Upper lobe of left lung (tissue), 6 donors: ENCODE data around the gene GALR3. TPM values are rescaled to one million over a fixed set of nuclear protein-coding genes. Genes with fewer than 3 reads are reported as not detected.
A peak's percentile ranks its signal among the peaks of the same experiment; 100 is the strongest.

Experiments
- ATAC-seq, 2 donors: fragments of 200-7000 bp; cut with Tn5 transposase; one replicate each; pipeline ENCODE4 v1.9.1; 2022; ENCODE audit warnings: mild to moderate bottlenecking in 2 of 2, moderate library complexity in 2 of 2; ENCODE audit not compliant: low FRiP score in 2 of 2
- DNase-seq, 2 donors: peaks; one replicate each; pipeline ENCODE4 v3.0.0-alpha.2; 2019 to 2020
- H3K27ac ChIP-seq, 4 donors: fragments of 200-600 bp; sonication (generic); one replicate each; pipeline ENCODE4 v1.5.1; 2016 to 2019
- H3K27me3 ChIP-seq, 4 donors: fragments of 200-600 bp; sonication (generic); one replicate each; pipeline ENCODE4 v1.5.1; 2017 to 2019
- H3K36me3 ChIP-seq, 4 donors: fragments of 200-600 bp; sonication (generic); one replicate each; pipeline ENCODE4 v1.5.1; 2016 to 2019
- H3K4me1 ChIP-seq, 4 donors: fragments of 200-600 bp; sonication (generic); one replicate each; pipeline ENCODE4 v1.5.1; 2018 to 2019
- H3K4me3 ChIP-seq, 4 donors: fragments of 200-600 bp; sonication (generic); one replicate each; pipeline ENCODE4 v1.5.1; 2017 to 2019; ENCODE audit warnings: mild to moderate bottlenecking in 2 of 4, moderate library complexity in 1 of 4
- H3K9me3 ChIP-seq, 4 donors: fragments of 200-600 bp; sonication (generic); one replicate each; pipeline ENCODE4 v1.5.1; 2018 to 2019
- EP300 ChIP-seq, 4 donors: sonication (generic); formaldehyde crosslinking; IDR thresholded peaks; one replicate each; pipeline ENCODE4 v1.5.1; 2017; ENCODE audit warnings: antibody characterized with exemption in 4 of 4, control low read depth in 2 of 4
- POLR2A ChIP-seq, 4 donors: fragments of 450-650 bp; IDR thresholded peaks; one replicate each; pipeline ENCODE4 v1.5.1; 2016 to 2017; ENCODE audit warnings: antibody characterized with exemption in 4 of 4, mild to moderate bottlenecking in 2 of 4
- POLR2AphosphoS5 ChIP-seq, 2 donors: sonication (generic); formaldehyde crosslinking; IDR thresholded peaks; one replicate each; pipeline ENCODE4 v1.5.1; 2017; ENCODE audit warnings: antibody characterized with exemption in 2 of 2
- WGBS, 2 donors: methylation state at CpG; one replicate each; pipeline ENCODE4 v1.1.5; 2017 to 2018; 5-methylcytosine and 5-hydroxymethylcytosine counted together
- total RNA-seq, 6 donors: library from RNA; depleted of rRNA in 4 of 6; stranded (reverse); fragments of >200 nt in 4 of 6; gene quantifications; one replicate each; pipeline versions ENCODE4 v1.1.0 to v1.2.1, GENCODE V29; 2016 to 2021
- TF ChIP-seq, protein P1 (sequence below), 6 experiments: fragments of 450-650 bp in 4 of 6; fragments of 200-600 bp in 2 of 6; sonication (generic) in 2 of 6; IDR thresholded peaks; one replicate each; pipeline ENCODE4 v1.5.1; 2016 to 2019; ENCODE audit warnings: antibody characterized with exemption in 6 of 6
- donor health status: DM: no; HTN: no; CAD: no; lungs with moderate emphysema.
- donor health status: DM: no; HTN: yes; CAD: no; lungs with severe emphysema.

GALR3 gene
- total RNA-seq, 6 donors from 2014 or later, result not detected

- DNase-seq (no peak), ATAC-seq (no peak)
- Histone ChIP-seq H3K36me3 (no peaks in the 10 kb centered on the region), H3K27me3 (no peaks in the 10 kb centered on the region), H3K4me3 (peak overlapping the region; percentile 6 to 62 (median 60)), H3K9me3 (no peaks in the 10 kb centered on the region), H3K4me1 (peaks cover 28 to 48% (median 34%) of the 10 kb centered on the region in 4 donors), H3K27ac (peak overlapping the region in 3 of 4 donors; percentile 52 to 75 (median 70))
- TF ChIP-seq EP300 (IDR thresholded peaks at IDR 0.05) (no peak), POLR2AphosphoS5 (IDR thresholded peaks at IDR 0.05) (no peak), POLR2A (IDR thresholded peaks at IDR 0.05) (no peak)
- TF ChIP-seq, protein P1, sequence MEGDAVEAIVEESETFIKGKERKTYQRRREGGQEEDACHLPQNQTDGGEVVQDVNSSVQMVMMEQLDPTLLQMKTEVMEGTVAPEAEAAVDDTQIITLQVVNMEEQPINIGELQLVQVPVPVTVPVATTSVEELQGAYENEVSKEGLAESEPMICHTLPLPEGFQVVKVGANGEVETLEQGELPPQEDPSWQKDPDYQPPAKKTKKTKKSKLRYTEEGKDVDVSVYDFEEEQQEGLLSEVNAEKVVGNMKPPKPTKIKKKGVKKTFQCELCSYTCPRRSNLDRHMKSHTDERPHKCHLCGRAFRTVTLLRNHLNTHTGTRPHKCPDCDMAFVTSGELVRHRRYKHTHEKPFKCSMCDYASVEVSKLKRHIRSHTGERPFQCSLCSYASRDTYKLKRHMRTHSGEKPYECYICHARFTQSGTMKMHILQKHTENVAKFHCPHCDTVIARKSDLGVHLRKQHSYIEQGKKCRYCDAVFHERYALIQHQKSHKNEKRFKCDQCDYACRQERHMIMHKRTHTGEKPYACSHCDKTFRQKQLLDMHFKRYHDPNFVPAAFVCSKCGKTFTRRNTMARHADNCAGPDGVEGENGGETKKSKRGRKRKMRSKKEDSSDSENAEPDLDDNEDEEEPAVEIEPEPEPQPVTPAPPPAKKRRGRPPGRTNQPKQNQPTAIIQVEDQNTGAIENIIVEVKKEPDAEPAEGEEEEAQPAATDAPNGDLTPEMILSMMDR (IDR thresholded peaks at IDR 0.05), result peak in 1 of 6 experiments; percentile 9
- 7 to 8% methylated on average over 12 to 13 of the region's 13 CpGs for WGBS, 2 donors
These were observed 21.3 kb upstream of the GALR3 start for GRCh38 chr22:37801946-37802309.

DNA sequence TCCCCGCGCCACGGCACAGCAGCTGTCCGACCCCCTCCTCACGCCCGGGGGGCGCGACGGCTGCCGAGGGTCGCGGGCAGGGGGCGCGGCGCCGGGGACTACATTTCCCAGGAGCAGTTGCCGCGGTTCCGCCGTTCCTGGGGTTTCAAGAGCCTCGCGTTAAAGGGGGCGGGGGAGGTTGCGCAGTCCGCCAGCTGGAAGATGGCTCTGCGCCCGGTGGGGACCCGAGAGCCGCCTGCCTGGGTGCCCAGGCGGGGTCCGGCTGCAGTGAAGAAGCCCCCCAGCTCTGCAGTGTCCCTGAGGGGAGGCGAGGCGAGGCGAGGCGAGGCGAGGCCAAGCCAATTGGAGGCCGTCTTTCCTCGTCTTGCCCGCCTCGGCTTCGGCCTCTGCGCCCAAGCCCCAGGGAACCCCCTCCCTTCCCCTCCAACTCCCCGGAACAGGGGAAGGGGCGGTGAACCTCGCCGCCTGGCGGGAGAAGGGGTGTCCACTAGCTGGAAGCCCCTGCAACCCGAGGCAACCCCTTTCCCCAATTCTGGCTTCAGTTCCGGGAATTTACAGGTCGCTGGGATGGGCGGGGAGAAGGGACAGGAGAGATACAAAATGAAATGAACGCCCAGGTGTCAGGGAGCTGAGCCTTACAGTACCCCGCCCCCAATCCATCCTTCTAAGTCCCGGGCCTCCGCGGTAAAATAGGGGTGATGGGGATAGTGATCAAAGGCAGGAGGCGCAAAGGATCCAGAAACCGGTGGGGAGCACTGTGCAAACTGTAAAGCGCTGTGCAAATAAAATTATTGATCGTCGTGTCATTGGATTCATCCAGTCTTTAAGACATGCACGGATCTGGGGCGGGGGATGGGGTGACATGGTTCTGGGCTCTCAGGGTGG lies 20.6 kb upstream of the GALR3 start:
- ATAC-seq (peak in 1 of 2 donors; percentile 51), DNase-seq (peak; percentile 73 to 90)
- Histone ChIP-seq H3K27me3 (no peaks in the 10 kb centered on the region), H3K27ac (peak overlapping the region in 3 of 4 donors; percentile 52 to 75 (median 70)), H3K4me1 (peaks cover 31 to 55% (median 40%) of the 10 kb centered on the region in 4 donors), H3K4me3 (peak overlapping the region; percentile 6 to 62 (median 60)), H3K36me3 (no peaks in the 10 kb centered on the region), H3K9me3 (no peaks in the 10 kb centered on the region)
- TF ChIP-seq EP300 (IDR thresholded peaks at IDR 0.05), result no peak
- TF ChIP-seq, protein P1 (IDR thresholded peaks at IDR 0.05), result no peak
- TF ChIP-seq POLR2AphosphoS5 (IDR thresholded peaks at IDR 0.05), result peak in 1 of 2 donors; percentile 36
- TF ChIP-seq POLR2A (IDR thresholded peaks at IDR 0.05), result peak in 1 of 4 donors; percentile 74
- 3 to 14% methylated on average over 17 to 39 of the region's 63 CpGs for WGBS, 2 donors

- Histone ChIP-seq H3K4me3 (peak overlapping the region in 2 of 4 donors; percentile 58 to 62), H3K36me3 (no peaks in the 10 kb centered on the region), H3K9me3 (no peaks in the 10 kb centered on the region), H3K27ac (peak overlapping the region in 1 of 4 donors; percentile 70), H3K27me3 (no peaks in the 10 kb centered on the region), H3K4me1 (peaks cover 33 to 58% (median 43%) of the 10 kb centered on the region in 4 donors)
- TF ChIP-seq POLR2AphosphoS5 (IDR thresholded peaks at IDR 0.05) (no peak), EP300 (IDR thresholded peaks at IDR 0.05) (no peak), POLR2A (IDR thresholded peaks at IDR 0.05) (no peak)
- TF ChIP-seq, protein P1 (IDR thresholded peaks at IDR 0.05), result no peak
- DNase-seq, result no peak
- no peak for ATAC-seq
- 38 to 45% methylated on average over 16 of the region's 16 CpGs for WGBS, 2 donors
These were observed 20.0 kb upstream of the GALR3 start for GRCh38 chr22:37803195-37803638.

DNA sequence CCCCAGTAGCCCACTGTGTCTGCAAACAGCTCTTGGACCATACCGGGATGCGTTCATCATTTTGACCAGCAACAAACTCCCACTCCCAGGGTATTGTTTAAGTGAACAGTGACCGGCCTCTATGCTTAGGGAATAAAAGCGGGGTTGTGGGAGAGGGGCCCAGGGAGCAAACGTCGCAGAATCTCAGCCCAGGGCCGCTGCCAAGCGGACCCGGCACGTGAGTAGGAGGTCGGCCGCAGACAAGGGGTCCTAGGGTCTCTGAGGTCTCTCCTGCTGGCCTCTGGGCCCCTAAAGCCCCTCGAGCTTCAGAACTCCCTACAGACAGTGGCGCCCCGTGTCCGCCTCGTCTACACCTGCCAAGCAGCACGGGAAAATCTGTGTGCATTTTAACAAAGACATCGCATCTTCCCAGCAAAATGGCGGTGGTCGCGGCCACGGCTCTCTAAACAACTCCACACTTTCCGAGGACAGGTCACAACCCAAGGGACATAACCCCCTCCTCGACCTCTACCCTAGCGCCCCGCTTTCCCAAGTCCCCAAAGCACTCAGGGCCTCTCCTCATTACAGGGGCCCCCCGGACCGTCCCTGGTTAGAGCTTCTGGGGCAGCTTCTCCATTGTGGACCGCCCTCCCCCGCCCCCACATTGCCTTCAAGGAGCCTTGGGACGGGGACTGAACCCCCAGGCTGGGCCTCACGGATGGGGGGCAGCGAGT lies 19.4 kb upstream of the GALR3 start:
- TF ChIP-seq, protein P1 (IDR thresholded peaks at IDR 0.05), result no peak
- TF ChIP-seq EP300 (IDR thresholded peaks at IDR 0.05), result no peak
- TF ChIP-seq POLR2AphosphoS5 (IDR thresholded peaks at IDR 0.05), result no peak
- TF ChIP-seq POLR2A (IDR thresholded peaks at IDR 0.05), result no peak
- H3K36me3 ChIP-seq, result no peaks in the 10 kb centered on the region
- peaks cover 37 to 64% (median 48%) of the 10 kb centered on the region in 4 donors for H3K4me1 ChIP-seq
- peak overlapping the region in 1 of 4 donors; percentile 58 for H3K4me3 ChIP-seq
- 73 to 77% methylated on average over 20 to 33 of the region's 34 CpGs for WGBS, 2 donors
- H3K27me3 ChIP-seq, result no peaks in the 10 kb centered on the region
- ATAC-seq, result no peak
- H3K27ac ChIP-seq, result peak overlapping the region in 3 of 4 donors; percentile 88 to 92 (median 89)
- H3K9me3 ChIP-seq, result no peaks in the 10 kb centered on the region
- DNase-seq, result no peak
